ENCODE results near the gene TSHZ2. TPM values are rescaled to one million over a fixed set of nuclear protein-coding genes. Genes with fewer than 3 reads are reported as not detected.

TSHZ2 gene
- total RNA-seq, 1 donor from 2014 or later, result 30.4 TPM

DNA sequence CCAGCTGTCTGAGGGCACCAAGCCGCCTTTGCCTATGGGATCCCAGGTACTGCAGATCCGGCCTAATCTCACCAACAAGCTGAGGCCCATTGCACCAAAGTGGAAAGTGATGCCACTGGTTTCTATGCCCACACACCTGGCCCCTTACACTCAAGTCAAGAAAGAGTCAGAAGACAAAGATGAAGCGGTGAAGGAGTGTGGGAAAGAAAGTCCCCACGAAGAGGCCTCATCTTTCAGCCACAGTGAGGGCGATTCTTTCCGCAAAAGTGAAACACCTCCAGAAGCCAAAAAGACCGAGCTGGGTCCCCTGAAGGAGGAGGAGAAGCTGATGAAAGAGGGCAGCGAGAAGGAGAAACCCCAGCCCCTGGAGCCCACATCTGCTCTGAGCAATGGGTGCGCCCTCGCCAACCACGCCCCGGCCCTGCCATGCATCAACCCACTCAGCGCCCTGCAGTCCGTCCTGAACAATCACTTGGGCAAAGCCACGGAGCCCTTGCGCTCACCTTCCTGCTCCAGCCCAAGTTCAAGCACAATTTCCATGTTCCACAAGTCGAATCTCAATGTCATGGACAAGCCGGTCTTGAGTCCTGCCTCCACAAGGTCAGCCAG lies 283.0 kb downstream of the TSHZ2 start:
- TF ChIP-seq, protein P1, sequence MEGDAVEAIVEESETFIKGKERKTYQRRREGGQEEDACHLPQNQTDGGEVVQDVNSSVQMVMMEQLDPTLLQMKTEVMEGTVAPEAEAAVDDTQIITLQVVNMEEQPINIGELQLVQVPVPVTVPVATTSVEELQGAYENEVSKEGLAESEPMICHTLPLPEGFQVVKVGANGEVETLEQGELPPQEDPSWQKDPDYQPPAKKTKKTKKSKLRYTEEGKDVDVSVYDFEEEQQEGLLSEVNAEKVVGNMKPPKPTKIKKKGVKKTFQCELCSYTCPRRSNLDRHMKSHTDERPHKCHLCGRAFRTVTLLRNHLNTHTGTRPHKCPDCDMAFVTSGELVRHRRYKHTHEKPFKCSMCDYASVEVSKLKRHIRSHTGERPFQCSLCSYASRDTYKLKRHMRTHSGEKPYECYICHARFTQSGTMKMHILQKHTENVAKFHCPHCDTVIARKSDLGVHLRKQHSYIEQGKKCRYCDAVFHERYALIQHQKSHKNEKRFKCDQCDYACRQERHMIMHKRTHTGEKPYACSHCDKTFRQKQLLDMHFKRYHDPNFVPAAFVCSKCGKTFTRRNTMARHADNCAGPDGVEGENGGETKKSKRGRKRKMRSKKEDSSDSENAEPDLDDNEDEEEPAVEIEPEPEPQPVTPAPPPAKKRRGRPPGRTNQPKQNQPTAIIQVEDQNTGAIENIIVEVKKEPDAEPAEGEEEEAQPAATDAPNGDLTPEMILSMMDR (IDR thresholded peaks at IDR 0.05), result no peak
- TF ChIP-seq POLR2A (IDR thresholded peaks at IDR 0.05) (no peak), POLR2AphosphoS5 (IDR thresholded peaks at IDR 0.05; ENCODE audit: insufficient read depth in 1 of 2, low read depth in 1 of 2) (no peak)
- no peak for DNase-seq (ENCODE audit: extremely low spot score in 2 of 2)
- Histone ChIP-seq H3K27ac (no peak overlapping the region), H3K27me3 (no peaks in the 10 kb centered on the region), H3K4me3 (no peak overlapping the region), H3K9me3 (no peaks in the 10 kb centered on the region), H3K4me1 (no peaks in the 10 kb centered on the region), H3K36me3 (no peaks in the 10 kb centered on the region)
- intact Hi-C loops (cut with DNase I), result no loop called here

GRCh38 chr20:53258741-53259140 lies 286.6 kb downstream of the TSHZ2 start:
- TF ChIP-seq POLR2A (IDR thresholded peaks at IDR 0.05), result no peak
- TF ChIP-seq, protein P1 (IDR thresholded peaks at IDR 0.05), result no peak
- no peak for TF ChIP-seq POLR2AphosphoS5 (IDR thresholded peaks at IDR 0.05; ENCODE audit: insufficient read depth in 1 of 2, low read depth in 1 of 2)
- no peak overlapping the region for H3K4me3 ChIP-seq
- H3K36me3 ChIP-seq, result no peaks in the 10 kb centered on the region
- no peaks in the 10 kb centered on the region for H3K27me3 ChIP-seq
- H3K9me3 ChIP-seq, result no peaks in the 10 kb centered on the region
- DNase-seq (ENCODE audit: extremely low spot score in 2 of 2), result no peak
- no peak overlapping the region for H3K27ac ChIP-seq
- intact Hi-C loops (cut with DNase I), result no loop called here
- no peaks in the 10 kb centered on the region for H3K4me1 ChIP-seq

DNA sequence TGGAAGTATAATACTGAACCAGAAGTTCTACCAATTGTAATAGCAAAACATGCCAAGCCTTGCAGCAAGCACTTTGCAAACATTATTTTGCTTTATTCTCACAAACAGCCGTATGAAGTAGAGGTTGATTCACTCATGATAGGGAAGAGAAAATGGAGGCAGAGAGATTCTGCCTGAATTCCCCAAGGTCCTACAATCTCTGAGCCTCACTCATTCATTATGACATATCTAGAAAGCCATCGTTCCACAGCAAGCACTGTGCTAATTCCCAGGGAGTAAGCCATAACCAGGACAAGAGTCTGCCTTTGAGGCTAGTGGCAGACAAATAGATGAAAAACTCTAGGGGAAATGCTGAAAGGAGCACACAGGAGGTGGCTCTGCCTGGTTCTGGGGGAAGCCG lies 288.0 kb downstream of the TSHZ2 start:
- intact Hi-C loops (cut with DNase I), result no loop called here
- DNase-seq (ENCODE audit: extremely low spot score in 2 of 2), result no peak
- Histone ChIP-seq H3K9me3 (no peaks in the 10 kb centered on the region), H3K4me3 (no peak overlapping the region), H3K4me1 (no peaks in the 10 kb centered on the region), H3K27ac (no peak overlapping the region), H3K27me3 (no peaks in the 10 kb centered on the region), H3K36me3 (no peaks in the 10 kb centered on the region)
- no peak for TF ChIP-seq POLR2A (IDR thresholded peaks at IDR 0.05)
- no peak for TF ChIP-seq POLR2AphosphoS5 (IDR thresholded peaks at IDR 0.05; ENCODE audit: insufficient read depth in 1 of 2, low read depth in 1 of 2)
- TF ChIP-seq, protein P1 (IDR thresholded peaks at IDR 0.05), result no peak

DNA sequence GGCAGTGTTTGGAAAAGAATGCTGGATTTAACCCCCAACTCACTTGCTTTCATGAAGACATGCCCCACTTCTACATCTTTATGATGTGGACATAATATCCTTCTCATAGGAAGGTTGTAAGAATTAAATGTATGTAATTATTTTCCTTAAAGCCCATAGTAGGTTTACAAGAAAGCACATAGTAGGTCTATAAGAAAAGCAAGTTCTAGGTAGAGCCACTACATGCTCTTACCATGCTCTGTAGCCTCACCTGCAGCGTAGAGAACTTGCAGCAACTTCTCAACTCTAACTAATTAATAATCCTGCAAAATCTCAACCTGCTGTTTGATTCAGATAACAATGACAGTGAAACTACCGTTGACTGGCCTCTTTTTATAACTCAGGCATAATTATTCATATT lies 288.4 kb downstream of the TSHZ2 start:
- H3K9me3 ChIP-seq, result no peaks in the 10 kb centered on the region
- no peak overlapping the region for H3K4me3 ChIP-seq
- no peaks in the 10 kb centered on the region for H3K27me3 ChIP-seq
- H3K36me3 ChIP-seq, result no peaks in the 10 kb centered on the region
- H3K4me1 ChIP-seq, result no peaks in the 10 kb centered on the region
- intact Hi-C loops (cut with DNase I), result no loop called here
- H3K27ac ChIP-seq, result no peak overlapping the region
- DNase-seq (ENCODE audit: extremely low spot score in 2 of 2), result no peak
- TF ChIP-seq POLR2AphosphoS5 (IDR thresholded peaks at IDR 0.05; ENCODE audit: insufficient read depth in 1 of 2, low read depth in 1 of 2), result no peak
- no peak for TF ChIP-seq POLR2A (IDR thresholded peaks at IDR 0.05)
- TF ChIP-seq, protein P1 (IDR thresholded peaks at IDR 0.05), result no peak

- DNase-seq (ENCODE audit: extremely low spot score in 2 of 2), result no peak
- no peaks in the 10 kb centered on the region for H3K4me1 ChIP-seq
- no peaks in the 10 kb centered on the region for H3K36me3 ChIP-seq
- no peak overlapping the region for H3K27ac ChIP-seq
- no peaks in the 10 kb centered on the region for H3K9me3 ChIP-seq
- no peaks in the 10 kb centered on the region for H3K27me3 ChIP-seq
- TF ChIP-seq, protein P1 (IDR thresholded peaks at IDR 0.05), result no peak
- TF ChIP-seq POLR2A (IDR thresholded peaks at IDR 0.05) (no peak), POLR2AphosphoS5 (IDR thresholded peaks at IDR 0.05; ENCODE audit: insufficient read depth in 1 of 2, low read depth in 1 of 2) (no peak)
- no peak overlapping the region for H3K4me3 ChIP-seq
- intact Hi-C loops (cut with DNase I), result no loop called here
These were observed 290.2 kb downstream of the TSHZ2 start for GRCh38 chr20:53262365-53262764.

All from vagina (tissue), 2 donors.